Iris pigment epithelial cell (primary cell): ENCODE data around the gene MFSD6.

Experiments
- DNase-seq: peaks from one replicate; pipeline ENCODE4 v3.0.0-alpha.2; 2011; ENCODE audit warnings: low read depth

The MFSD6 gene

DNA sequence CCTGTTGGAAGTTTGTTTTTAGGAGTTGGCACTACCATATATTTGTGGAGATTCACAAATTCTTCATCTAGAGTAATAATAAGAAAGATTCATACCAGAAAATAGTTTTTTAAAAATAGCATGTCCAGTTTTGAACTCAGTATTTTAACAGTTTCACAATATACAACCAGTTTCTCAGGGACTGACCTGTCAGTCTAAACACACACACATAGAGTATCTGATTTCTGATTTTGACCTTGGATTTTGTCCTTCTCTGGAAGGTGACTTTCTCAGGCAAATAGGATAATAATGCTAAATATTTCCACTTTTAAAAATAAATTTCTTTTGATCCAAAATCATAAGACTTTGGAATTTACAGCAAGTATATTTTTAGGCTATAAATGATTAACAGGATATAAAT is 32.0 kb downstream of the MFSD6 start:
- DNase-seq: no peak

DNA sequence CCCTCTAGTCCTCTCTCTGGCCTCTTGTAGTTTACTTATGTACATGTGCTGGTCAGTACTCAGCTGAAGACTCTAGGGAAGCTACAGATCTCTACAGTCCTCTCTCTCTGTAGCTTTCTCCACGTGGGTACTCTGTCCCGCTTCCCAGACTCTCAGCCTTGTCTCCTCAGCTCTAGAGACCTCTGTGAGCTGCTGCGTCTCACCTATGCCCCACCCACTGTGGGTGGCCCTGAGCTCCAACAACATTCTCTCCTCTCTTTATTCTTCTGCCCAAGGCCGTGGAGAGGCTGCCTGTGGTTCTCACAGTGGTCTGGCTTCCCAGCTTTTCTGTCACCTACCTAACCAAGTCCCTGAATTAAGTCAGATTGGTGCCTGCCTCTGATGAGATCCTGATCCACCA is 33.4 kb downstream of the MFSD6 start:
- DNase-seq: no peak

DNA sequence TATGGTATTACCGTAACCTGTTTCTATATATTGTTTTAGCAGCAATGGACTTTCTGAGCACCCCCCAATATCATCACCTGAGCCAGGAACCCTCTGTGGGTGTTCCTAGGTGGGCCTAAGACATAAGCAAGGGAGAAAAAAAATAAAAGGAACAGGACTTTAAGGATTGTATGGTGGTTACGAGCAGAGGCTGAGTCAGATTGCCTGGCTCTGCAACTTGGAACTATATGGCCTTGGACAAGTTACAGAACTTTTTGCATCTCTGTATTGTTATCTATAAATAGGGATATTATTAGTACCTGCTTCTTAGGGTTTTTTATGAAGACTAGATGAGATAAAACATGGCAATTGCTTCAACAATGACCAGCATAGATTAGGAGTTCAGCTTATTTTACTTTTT is 34.9 kb downstream of the MFSD6 start:
- peak; percentile 27 for DNase-seq

DNA sequence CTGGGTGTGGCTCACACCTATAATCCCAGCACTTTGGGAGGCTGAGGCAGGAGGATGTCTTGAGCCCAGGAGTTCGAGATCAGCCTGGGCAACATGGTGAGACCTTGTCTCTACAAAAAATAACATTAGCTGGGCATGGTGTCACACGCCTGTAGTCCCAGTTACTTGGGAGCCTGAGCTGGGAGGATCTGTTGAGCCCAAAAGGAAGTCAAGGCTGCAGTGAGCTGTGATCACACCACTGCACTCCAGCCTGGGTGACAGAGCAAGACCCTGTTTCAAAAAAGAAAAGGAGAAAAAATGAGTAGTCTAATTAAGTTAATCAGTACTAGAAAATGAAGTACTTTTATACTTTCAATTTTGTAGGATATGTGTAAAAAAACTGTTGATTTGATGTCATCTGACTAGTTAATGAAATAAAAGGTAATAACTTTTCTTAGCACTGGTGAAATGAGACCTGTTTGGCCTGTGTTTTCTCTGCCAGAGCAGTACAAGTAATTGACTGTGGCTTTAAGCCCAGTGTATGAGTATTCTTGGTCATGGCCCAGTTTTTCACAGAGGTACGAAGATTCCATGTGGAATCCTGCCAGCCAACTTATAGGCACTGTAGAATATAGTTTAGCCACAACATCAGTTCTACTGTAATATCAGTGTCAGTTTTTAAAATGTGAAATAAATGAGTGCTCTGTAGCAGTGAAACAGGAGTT is 35.8 kb downstream of the MFSD6 start:
- peak; percentile 60 for DNase-seq

DNA sequence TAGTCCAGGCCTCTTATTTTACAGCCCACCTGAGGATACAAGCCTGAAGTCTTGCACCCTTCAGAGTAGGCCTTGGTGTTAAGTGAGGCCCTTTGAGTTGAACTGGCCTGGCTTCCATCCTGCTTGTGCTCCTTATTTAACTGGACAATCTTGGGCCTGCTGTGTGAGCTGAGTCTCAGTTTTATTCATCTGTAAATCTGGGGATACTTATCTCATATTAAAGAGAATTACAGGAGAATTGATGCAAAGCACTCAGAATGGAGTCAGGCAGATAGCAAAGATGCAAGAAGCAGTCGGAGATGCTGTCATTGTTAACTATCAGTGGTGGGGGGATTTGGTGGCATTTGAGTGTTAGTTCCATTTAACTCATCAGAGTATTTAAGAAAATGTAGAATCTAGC is 36.8 kb downstream of the MFSD6 start:
- DNase-seq: no peak

DNA sequence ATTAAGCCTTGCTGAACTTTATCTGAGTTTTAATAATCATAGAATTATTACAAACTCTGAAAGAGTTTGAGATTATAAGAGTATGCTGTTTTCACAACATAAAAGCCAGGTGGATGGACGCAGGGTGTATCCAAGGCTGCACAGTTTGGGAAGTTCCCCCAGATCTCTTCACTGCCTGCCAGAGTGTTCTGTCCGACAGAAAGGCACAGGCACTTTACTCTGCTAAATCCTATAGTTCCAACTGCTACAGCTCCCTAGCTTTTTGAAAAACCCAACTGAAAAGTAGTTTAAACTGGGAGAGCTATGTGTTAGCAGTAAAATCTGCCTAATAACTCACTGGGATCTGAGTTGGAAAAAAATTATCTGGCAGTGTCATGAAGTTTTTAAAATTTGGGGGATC is 38.0 kb downstream of the MFSD6 start:
- DNase-seq: no peak

DNA sequence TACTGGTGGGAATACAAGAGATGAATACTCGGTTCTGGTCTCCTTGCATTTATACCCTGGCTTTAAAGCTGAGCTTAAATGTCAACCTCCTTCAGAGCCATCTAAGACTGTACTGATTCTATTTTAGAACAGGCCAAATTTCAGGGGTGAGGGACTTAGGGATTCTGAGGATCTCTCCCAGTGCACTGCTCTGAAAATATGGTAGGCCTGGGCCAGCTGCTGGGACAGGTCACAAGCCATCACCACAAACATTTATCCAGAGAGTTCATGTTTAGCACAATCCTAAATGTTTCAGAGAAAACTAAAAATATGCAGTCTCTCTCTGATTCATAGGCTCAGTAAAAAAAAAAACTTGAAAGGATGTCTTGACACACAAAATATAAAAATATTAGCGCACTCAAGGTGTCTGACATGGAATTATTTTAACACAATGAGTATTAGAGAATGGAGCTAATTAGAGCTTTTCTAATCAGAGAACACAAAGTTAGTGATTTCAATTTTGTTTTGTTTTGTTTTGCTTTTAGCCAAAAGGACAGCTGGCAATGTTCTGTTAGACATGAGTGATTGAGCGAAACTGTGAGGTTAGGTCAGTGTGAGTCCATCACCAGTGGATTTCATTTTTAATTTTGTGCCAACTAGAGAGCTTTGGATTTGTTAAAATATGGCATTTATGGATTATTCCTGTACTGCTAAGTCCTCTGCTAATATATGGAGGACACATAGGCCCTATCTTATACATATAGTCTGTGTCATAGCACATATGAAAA is 38.8 kb downstream of the MFSD6 start:
- DNase-seq: no peak

DNA sequence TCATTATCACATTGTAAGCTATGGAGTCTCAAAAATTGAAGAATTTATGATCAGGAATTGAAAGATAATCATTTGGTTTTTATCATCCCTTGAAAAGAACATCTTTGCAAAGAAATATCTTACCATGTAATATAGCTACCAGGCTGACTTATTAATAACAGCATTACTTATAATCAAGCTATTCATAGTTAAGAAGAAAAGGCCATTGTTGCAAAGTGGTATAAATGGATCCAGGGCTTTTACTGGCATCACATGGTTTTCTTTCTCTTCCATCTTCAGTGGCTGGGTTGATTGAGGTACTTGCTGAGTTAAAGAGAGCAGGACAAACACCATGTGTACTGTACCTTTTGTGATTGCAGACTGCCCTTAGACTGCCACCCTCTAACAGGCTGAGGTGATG is 39.6 kb downstream of the MFSD6 start:
- DNase-seq: no peak

DNA sequence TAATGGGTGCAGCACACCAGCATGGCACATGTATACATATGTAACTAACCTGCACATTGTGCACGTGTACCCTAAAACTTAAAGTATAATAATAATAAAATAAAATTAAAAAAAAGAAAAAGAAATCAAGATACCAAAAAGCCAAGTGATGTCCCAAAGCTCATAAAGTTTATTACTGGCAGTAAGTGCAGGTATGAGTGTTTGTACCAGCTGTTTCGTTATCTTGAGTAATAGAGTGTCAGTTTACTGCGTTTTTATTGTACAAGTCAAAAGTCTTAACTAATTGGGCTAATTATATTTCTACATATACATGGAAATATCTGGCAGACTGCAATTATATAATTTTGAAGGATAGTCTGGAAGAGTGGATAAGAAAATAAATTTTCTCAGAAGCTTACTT is 41.8 kb downstream of the MFSD6 start:
- DNase-seq: no peak

DNA sequence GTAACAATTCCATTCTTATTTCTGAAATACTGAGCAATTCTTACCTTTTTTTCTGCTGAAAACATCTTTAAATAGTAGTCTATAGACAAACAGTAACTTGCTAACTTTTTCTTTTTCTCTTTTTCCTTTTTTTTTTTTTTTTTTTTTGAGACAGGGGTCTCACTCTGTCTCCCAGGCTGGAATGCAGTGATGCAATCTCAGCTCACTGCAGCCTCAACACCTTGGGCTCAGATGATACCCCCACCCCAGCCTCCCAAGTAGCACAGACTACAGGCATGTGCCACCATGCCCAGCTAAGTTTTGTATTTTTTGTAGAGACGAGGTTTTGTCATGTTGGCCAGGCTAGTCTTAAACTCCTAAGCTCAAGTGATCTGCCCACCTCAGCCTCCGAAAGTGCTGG is 42.2 kb downstream of the MFSD6 start:
- DNase-seq: no peak

DNA sequence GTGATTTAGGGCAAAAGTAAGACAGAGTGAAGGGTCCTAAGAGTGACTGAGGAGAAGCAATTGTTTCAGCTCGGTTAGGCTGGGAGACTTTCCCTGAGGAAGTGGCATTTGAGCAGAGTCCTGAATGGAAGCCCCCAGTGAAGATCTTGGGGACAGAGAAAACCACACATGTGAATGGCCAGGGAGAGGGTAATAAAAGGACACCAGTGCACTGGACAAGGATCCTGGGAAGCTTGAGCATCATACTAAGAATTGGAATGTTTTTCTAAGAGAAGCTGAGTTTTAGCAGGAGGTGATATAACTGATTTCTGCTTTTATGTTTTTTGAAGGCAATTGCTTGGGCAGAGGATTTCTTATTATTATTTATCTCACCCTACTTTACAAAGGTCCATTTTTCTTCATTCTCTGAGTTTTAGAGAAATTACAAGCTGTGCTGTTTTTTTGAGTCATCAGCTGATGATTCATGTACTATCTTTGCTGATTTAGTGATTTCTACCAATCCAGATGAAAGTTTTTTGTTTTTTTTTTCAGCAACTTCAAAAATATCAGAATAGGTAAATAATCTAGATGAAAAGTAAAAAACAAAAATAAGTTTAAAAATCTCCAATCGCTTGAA is 43.5 kb downstream of the MFSD6 start:
- peak; percentile 52 for DNase-seq

DNA sequence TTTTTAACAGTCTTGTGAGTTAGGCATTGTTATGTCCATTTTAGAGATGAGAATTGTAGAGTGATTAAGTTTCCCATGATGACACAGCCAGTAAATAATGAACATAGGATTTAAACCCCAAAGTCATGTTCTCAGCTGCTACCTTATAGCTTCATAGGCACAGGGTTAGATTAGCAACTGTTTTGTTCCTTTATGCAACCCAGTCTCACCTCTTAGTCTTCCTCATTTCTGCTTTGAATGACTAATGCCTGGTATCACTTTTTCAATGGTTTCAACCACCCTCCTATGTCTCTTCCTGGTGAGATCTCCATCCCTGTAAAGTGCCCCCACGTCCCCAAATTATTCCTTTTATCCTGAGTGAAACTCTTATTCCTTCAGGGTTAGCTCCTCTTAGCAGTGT is 44.3 kb downstream of the MFSD6 start:
- DNase-seq: no peak

DNA sequence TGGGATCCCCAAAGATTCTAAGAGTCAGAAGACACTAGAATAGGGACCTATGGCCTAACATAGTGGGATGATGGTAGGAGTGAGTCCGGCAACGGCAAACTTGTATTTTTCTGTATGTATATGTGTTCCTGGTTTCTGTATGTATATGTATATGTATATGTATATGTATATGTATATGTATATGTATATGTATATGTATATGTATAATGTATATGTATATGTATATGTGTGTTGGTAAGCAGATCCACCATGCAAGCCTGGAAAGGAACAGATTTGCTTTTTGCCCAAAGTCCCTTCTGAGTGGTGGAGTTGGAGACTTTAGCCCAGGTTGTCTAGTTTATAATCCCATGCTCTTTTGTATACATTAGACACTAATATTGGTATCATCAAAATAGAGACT is 46.6 kb downstream of the MFSD6 start:
- DNase-seq: no peak

DNA sequence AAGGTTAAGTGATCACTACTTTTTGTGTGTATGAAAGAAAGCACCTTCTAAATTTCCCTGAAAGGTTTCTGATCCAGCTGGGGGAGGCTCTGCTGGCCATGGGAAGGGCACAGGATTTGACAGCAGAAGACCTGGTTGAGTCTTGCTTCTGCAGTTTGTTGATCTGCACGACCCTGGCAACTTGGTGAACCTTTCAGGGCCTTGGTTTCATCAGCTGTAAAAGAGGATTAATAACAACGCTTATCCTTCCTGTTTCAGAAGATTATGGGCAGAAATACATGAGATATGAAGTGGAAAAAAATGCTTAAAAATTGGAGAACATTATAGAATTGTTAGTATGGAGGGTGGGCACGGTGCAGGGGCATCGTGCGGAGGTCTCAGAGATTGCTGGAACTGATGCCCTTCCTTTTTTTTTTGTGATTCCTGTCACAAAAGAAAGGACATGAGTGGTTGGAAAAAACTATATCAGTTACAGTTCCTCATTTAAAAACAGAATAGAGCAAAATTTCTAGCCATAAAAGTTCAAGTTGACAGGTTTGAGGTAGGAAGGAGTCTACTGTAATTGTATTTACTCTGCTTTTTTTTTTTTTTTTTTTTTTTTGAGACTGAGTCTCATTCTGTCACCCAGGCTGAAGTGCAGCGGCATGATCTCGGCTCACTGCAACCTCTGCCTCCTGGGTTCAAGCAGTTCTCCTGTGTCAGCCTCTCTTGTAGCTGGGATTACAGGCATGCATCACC is 47.4 kb downstream of the MFSD6 start:
- no peak for DNase-seq

DNA sequence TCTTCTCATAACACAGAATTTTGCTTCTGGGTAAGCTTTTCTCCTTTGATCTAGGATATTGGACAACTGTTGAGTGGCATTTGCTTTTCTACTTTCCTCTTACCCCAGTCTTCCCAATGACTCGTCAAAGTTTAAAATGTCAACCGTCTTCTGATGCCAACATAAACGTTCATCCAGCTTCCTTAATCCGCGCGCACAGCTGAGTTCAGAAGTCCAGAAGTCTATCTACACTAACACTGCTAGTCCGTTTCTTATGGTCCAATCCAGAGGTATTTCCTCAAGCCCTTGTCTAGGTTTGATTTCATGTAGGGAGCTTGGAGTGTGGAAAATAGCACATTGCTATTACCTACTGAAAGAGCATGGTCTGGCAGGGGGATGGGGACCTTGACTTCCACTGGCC is 48.7 kb downstream of the MFSD6 start:
- peak; percentile 3 for DNase-seq

DNA sequence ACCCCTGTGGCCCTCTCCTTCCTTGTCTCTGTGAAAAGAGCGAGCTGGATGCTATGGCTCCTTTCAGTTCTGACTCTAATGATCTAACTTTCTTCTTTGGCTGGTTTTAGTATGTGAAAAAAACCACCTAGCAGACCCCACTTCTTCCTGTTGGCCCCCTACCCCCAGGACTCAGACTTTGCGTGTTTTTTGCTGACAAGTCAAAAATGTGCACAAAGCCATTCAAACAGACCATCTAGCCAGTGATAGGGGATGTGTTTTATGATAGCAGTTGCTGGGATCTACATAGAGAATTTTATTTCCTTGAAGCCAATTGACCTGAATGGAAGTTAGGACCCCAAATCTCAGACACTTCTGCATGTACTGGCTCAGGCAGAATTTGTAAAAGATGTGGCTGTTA is 49.1 kb downstream of the MFSD6 start:
- no peak for DNase-seq

DNA sequence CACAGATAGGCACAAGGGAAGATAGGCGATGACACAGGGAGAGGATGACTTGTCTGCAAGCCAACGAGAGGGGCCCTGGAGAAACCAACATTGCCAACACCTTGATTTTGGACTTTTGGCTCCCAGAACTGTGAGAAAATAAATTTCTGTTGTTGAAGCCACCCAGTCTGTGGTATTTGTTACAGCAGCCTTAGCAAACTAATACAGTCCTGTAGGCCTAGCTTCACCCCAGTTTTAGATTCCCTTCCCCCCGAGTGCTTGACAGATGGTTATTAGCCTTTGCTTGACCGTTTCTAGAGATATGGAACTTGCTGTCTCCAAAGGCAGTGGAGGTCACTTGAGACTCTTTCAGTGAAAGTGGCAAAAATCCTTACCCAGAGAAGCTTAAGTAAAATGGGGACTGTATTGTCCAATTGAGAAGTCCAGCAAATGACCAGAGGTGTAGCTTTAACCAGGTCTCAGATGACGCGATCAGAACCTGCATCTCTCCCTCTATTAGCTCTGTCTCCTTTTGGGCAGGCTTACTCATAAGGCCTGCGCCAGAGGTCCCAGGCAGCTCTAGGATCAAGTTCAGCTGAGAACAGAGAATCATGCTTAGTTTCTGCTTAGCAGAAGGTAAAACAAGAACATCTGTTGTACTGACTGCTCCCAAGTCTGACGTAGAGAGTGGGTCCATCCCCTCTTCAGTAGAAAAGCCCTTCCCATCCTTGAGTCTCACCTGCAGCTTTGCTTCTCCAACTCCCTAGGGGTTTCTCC is 50.4 kb downstream of the MFSD6 start:
- no peak for DNase-seq

DNA sequence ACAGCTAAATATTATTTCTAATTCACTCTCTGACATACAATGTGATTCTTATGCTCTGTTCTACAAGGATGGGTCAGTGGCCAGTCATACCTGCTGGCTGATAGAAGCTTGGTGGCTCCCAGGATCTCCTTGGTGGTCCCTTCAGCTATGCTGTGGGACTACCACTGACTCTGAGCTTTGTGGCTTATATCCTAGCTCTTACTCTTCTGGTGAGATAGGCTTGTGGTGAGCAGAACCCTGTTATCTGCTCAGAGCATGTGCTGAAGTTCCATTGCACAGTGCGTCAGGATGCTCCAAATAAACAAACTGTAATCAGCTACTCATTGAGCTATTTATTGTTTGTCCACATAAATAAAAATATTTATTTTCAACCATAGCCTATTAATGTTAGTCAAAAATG is 51.7 kb downstream of the MFSD6 start:
- no peak for DNase-seq

DNA sequence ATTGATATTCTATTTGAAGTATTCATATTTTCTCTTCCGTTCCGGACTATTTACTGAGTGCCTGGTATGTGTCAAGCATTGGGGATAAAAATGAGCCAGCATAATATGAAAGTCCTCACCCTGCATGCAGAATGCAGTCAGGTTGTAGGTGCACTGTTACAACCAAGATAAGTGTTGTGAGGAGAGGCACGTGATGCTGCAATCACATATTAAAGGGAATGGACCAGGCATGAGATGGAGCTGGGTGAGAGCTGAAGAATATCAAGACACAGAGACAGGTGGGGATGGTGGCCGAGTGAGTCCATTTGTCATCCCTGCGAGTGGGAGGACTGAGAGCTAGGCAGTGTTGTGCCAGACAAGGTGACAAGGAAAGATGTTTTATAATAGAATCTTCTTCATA is 52.3 kb downstream of the MFSD6 start:
- DNase-seq: no peak

DNA sequence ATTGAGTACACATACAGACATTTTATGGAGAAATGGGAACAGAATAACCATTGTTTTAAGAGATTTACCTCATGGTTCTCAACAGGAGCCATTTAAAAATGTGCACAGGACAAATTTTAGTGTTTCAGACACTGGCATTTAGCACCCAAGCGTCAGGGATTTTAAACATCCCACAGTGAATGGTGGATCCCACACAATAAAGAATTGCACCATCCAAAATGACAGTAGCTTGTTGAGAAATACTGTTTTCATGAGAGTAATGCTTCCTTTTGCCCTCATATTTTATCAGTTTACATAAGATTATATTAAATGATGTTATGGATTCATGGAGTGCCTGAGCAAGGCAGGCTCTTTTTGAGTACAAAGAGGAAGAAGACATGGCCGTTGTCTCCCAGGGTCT is 54.0 kb downstream of the MFSD6 start:
- no peak for DNase-seq

DNA sequence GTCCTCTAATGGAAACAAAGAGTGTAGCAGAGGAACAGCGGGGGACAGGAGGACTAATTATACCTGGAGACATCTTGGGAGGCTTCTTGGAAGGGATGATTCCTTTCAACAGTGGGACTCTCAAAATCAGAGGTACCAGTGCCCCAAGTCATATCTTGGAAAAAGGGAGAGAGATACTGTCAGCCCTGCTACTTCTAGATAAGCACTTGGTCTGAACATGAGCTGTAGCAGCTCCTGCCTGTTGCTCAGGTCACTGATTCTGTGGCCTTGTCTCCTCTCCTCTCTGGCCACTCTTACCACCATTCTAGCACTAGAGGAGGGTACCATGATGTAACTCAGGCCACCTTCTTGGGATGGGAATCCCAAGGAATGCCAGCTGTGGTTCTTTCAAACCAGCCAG is 54.5 kb downstream of the MFSD6 start:
- DNase-seq: no peak

DNA sequence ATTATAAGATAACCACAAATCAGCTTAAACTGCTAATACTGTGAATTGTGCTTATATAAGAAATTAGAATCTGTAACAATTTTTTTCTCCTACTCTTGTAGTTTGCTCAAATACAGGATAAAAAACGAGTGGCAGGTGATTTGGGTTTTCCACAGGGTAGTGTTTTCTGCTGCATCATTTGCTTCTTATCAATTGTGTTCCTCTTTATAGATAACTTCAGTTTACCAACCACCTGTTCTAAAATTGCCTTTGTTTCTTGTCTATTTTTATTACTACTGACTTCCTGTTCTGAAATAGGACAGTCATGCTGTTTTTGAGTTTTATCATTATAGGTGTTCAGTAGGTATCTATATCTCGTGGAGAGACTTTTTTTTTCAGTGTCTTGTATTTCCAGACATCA is 56.9 kb downstream of the MFSD6 start:
- no peak for DNase-seq
